HEK293T (cell line): ENCODE results near the gene ZNF579.
A peak's percentile ranks its signal among the peaks of the same experiment; 100 is the strongest.

Source experiments
- CTCF ChIA-PET: fragments of 350-600 bp; formaldehyde crosslinking; extraction: SDS; loops from one replicate; lab custom pipeline; 2021; ENCODE audit warnings: antibody characterized with exemption, inconsistent platforms; lab: Yijun Ruan, JAX
- POLR2A ChIA-PET: fragments of 350-600 bp; formaldehyde crosslinking; extraction: SDS; loops from one replicate; lab custom pipeline; 2020; ENCODE audit warnings: antibody characterized with exemption, inconsistent platforms; lab: Yijun Ruan, JAX
- DNase-seq: peaks from one replicate; pipeline ENCODE4 v3.0.0; 2012; ENCODE audit warnings: mixed read lengths; ENCODE audit errors: extremely low spot score
- ARNT ChIP-seq: fragments of 450-650 bp; IDR thresholded peaks from 2 replicates; pipeline ENCODE4 v1.6.1; 2017; ENCODE audit warnings: mild to moderate bottlenecking
- BHLHE40 ChIP-seq: fragments of 450-650 bp; IDR thresholded peaks from 2 replicates; pipeline ENCODE4 v1.6.1; 2016; ENCODE audit warnings: mild to moderate bottlenecking, moderate library complexity, borderline replicate concordance
- CTBP1 ChIP-seq: fragments of 450-650 bp; IDR thresholded peaks from 2 replicates; pipeline ENCODE4 v1.6.1; 2016; ENCODE audit warnings: borderline replicate concordance
- ELF4 ChIP-seq: fragments of 450-650 bp; IDR thresholded peaks from 2 replicates; pipeline ENCODE4 v1.6.1; 2017; ENCODE audit warnings: antibody characterized with exemption
- FOXA1 ChIP-seq: fragments of 450-650 bp; IDR thresholded peaks from 2 replicates; pipeline ENCODE4 v1.6.1; 2016; ENCODE audit warnings: mild to moderate bottlenecking
- FOXK2 ChIP-seq: fragments of 450-650 bp; IDR thresholded peaks from 2 replicates; pipeline ENCODE4 v1.6.1; 2016; ENCODE audit warnings: mild to moderate bottlenecking
- FOXM1 ChIP-seq: fragments of 450-650 bp; IDR thresholded peaks from 2 replicates; pipeline ENCODE4 v1.6.1; 2017; ENCODE audit warnings: mild to moderate bottlenecking, borderline replicate concordance
- HDGF ChIP-seq: fragments of 450-650 bp; IDR thresholded peaks from 2 replicates; pipeline ENCODE4 v1.6.1; 2017; ENCODE audit warnings: antibody characterized with exemption, borderline replicate concordance
- L3MBTL2 ChIP-seq: fragments of 450-650 bp; conservative IDR thresholded peaks from 2 replicates; pipeline ENCODE4 v1.6.1; 2016; ENCODE audit warnings: mild to moderate bottlenecking
- LEF1 ChIP-seq: fragments of 450-650 bp; IDR thresholded peaks from 2 replicates; pipeline ENCODE4 v1.6.1; 2017; ENCODE audit warnings: mild to moderate bottlenecking, borderline replicate concordance
- NFRKB ChIP-seq: fragments of 450-650 bp; IDR thresholded peaks from 2 replicates; pipeline ENCODE4 v1.6.1; 2016; ENCODE audit warnings: mild to moderate bottlenecking, moderate library complexity
- PKNOX1 ChIP-seq: fragments of 450-650 bp; IDR thresholded peaks from 2 replicates; pipeline ENCODE4 v1.6.1; 2016
- SP1 ChIP-seq: fragments of 450-650 bp; IDR thresholded peaks from 2 replicates; pipeline ENCODE4 v1.6.1; 2017
- SUZ12 ChIP-seq: fragments of 450-650 bp; IDR thresholded peaks from 2 replicates; pipeline ENCODE4 v1.6.1; 2016; ENCODE audit warnings: mild to moderate bottlenecking
- TARDBP ChIP-seq: fragments of 450-650 bp; IDR thresholded peaks from 2 replicates; pipeline ENCODE4 v1.6.1; 2016
- ZNF384 ChIP-seq: fragments of 450-650 bp; IDR thresholded peaks from 2 replicates; pipeline ENCODE4 v1.6.1; 2016

The ZNF579 gene

GRCh38 chr19:55545443-55545842, 35.2 kb downstream of the ZNF579 start, which contains the start of gene SBK3:
Gene SBK3 (minus strand): TSS chr19:55545543. CDS start chr19:55545543, 0 bp downstream.
- peak; percentile 3 for DNase-seq
- TF ChIP-seq FOXM1 (no peak), FOXK2 (no peak), TARDBP (no peak), L3MBTL2 (no peak), CTBP1 (no peak), ARNT (no peak), SUZ12 (no peak), BHLHE40 (no peak), FOXA1 (no peak), ELF4 (no peak), SP1 (no peak), LEF1 (no peak), HDGF (no peak), PKNOX1 (no peak), ZNF384 (no peak), NFRKB (no peak)
- POLR2A ChIA-PET, result no interaction called here
- CTCF ChIA-PET, result no interaction called here

GRCh38 chr19:55544776-55545439, 35.7 kb downstream of the ZNF579 start:
- ChIA-PET CTCF (interaction anchor here (0.8 kb wide), 1 partner anchor 765 kb away, joined by 3 read pairs; no protein-coding TSS in a partner anchor), POLR2A (no interaction called here)
- TF ChIP-seq FOXK2, result no peak
- no peak for TF ChIP-seq LEF1
- TF ChIP-seq CTBP1, result no peak
- no peak for TF ChIP-seq ARNT
- no peak for TF ChIP-seq ZNF384
- no peak for TF ChIP-seq HDGF
- TF ChIP-seq ELF4, result no peak
- no peak for TF ChIP-seq FOXM1
- DNase-seq, result no peak

GRCh38 chr19:55544014-55544413, 36.6 kb downstream of the ZNF579 start:
- CTCF ChIA-PET, result interaction anchor here (0.8 kb wide), 1 partner anchor 766 kb away, joined by 3 read pairs; no protein-coding TSS in a partner anchor
- POLR2A ChIA-PET, result no interaction called here

GRCh38 chr19:55543567-55543966, 37.1 kb downstream of the ZNF579 start:
- ChIA-PET POLR2A (no interaction called here), CTCF (interaction anchor here (0.5 kb wide), 1 partner anchor 1686 kb away, joined by 3 read pairs; no protein-coding TSS in a partner anchor)
- no peak for DNase-seq
- TF ChIP-seq ELF4 (no peak), SUZ12 (no peak), TARDBP (no peak), SP1 (no peak), HDGF (no peak), NFRKB (no peak), L3MBTL2 (no peak), BHLHE40 (no peak), FOXM1 (no peak), FOXK2 (no peak), ZNF384 (no peak), PKNOX1 (no peak), CTBP1 (no peak), ARNT (no peak), LEF1 (no peak), FOXA1 (no peak)

More at GRCh38 chr19:55544014-55544413, 36.6 kb downstream of the ZNF579 start:
- no peak for DNase-seq
- no peak for TF ChIP-seq HDGF

- ChIA-PET POLR2A (no interaction called here), CTCF (no interaction called here)
- no peak for DNase-seq
- no peak for TF ChIP-seq L3MBTL2
- no peak for TF ChIP-seq ZNF384
- TF ChIP-seq SUZ12, result no peak
- no peak for TF ChIP-seq FOXM1
- TF ChIP-seq ELF4, result no peak
- no peak for TF ChIP-seq SP1
- no peak for TF ChIP-seq BHLHE40
- TF ChIP-seq CTBP1, result no peak
- TF ChIP-seq LEF1, result no peak
- TF ChIP-seq PKNOX1, result no peak
- no peak for TF ChIP-seq NFRKB
- no peak for TF ChIP-seq FOXA1
- TF ChIP-seq HDGF, result no peak
- no peak for TF ChIP-seq TARDBP
- no peak for TF ChIP-seq ARNT
- no peak for TF ChIP-seq FOXK2
Observed at GRCh38 chr19:55542292-55542855, 38.3 kb downstream of the ZNF579 start.
